HG02970 (cell line): ENCODE data around the gene AGBL5.

ENCODE experiments used
- ATAC-seq: cut with Tn5 transposase; IDR thresholded peaks from one replicate; pipeline ENCODE4 v1.9.1; 2021; ENCODE audit warnings: mild to moderate bottlenecking, moderate library complexity, moderate number of reproducible peaks; ENCODE audit not compliant: unreplicated experiment, low FRiP score

The AGBL5 gene

DNA sequence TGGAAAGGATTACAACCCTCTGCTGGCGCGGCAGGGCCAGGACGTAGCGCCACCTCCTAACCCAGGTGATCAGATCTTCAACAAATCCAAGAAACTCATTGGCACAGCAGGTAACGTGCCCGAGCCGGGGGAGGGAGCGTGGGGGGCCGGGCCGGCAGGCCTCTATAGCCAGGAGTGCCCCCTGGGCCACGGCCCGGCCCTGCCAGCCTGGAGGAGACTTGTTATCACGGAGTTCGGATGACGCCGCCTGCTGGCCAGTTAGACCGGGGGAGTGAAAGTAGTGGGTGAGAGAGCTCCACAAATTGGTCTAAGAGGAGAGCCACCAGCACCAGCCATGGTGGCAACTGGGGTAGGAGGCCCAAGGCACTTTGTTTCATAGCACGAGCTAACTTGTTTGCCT, 27.3 kb upstream of the AGBL5 start:
- no peak for ATAC-seq

DNA sequence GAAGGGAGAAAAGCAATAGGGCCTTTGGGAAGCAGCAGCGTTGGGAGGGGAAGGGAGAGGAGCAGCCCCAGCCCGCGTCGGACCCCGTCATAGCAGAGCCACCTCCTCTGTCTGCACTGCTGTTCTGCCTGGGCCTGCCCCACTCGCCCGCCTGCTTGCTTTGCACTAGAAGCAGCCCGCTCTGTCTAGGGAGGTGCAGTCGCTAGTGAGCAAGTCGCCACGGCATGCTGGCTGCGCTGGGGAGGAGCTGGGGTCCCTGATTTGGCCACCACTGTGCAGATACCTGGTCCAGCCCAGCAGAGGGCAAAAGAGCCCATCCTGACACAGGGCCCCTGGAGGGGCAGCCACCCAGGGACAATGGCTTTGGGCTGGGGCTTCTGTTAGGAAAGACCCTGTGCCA, 26.7 kb upstream of the AGBL5 start:
- ATAC-seq, result no peak

DNA sequence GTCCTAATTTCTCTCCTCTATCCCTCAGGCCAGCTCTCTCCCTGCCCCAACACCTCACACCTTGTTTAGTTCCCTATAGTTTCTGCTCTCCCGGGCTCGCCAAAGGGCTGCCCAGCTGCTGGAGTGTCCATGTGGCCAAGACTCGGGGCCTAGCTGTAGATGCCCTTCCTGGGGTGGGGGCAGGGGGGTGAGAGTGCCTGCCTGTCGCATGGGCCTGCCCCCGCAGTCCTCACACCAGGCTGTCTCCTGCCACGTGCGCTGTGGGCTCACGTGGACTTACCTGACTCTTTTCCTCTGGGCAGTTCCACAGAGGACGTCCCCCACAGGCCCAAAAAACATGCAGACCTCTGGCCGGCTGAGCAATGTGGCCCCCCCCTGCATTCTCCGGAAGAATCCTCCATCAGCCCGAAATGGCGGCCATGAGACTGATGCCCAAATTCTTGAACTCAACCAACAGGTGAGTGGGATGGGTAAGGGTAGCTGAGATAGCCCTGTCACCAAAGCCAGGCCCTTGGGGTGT, 26.1 kb upstream of the AGBL5 start:
- no peak for ATAC-seq

DNA sequence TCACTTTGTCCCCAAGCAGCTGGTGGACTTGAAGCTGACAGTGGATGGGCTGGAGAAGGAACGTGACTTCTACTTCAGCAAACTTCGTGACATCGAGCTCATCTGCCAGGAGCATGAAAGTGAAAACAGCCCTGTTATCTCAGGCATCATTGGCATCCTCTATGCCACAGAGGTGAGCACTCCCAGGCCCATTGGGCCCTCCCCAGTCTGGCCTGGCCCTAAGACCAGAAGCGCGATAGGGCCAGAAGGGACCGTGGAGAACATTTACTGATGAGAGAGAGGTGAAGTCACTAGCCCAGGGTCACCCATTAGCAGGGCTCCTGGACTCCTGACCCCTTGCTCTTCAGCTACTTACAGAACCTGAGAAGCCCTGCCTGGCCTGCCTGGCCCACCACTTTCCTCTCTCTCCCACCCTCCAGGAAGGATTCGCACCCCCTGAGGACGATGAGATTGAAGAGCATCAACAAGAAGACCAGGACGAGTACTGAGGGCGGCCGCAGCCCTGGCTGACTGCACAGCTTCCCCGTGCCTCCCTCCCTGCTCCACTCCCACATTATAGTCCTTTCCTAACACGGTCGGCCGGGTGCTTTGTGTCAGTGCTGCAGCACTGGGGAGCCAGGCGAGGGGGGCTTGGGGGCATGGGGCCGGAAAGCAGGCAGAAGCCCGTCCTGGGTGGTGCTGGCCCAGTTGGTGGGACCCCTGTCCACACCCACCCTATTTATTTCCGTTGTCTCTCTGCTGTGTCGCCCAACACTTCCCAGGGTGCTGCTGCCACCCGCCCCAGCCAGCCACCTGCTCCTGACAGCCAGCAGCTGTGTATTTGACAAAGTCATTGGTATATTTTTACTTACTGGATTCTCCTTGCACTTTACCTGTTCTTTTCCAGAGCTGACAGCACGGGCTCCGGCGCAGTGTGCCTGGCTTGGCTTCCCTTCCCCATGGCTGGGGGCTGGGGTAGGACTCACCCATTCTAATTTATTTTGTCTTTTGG, 25.3 kb upstream of the AGBL5 start:
- no peak for ATAC-seq

DNA sequence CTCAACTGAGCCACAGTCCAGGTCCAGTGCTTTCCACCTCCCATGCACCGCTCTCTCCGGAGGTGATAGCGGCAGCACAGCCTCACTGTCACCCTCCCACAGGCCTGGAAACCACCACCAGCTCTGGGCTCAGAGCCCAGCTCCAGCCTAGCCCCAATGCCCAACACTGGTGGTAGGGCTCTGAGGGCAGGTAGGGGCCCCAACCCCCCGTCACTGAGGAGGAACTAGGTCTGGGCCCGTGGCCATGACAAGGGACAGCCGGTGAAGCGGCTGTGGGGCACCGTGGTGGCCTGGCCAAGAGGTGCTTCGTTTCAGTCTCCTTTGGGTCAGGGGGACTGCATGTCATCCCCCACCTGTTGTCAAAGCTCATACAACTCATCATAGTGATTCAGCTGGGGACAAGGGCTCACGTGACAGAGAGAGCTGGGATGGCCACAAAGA, 24.2 kb upstream of the AGBL5 start:
- no peak for ATAC-seq

DNA sequence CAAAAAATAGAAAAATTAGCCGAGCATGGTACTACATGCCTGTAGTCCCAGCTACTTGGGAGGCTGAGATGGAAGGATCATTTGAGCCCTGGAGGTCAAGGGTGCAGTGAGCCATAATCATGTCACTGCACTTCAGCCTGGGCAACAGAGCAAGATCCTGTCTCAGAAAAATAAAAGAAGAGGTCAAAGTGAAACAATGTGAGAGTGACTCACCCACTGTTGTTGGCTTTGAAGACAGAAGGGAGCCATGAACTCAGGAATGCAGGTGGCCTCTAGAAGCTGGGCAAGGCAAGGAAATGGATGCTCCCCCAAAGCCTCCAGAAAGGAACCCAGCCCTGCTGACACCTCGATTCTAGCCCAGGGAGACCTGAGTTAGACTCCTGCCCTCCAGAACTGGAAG, 22.4 kb upstream of the AGBL5 start:
- ATAC-seq, result no peak

DNA sequence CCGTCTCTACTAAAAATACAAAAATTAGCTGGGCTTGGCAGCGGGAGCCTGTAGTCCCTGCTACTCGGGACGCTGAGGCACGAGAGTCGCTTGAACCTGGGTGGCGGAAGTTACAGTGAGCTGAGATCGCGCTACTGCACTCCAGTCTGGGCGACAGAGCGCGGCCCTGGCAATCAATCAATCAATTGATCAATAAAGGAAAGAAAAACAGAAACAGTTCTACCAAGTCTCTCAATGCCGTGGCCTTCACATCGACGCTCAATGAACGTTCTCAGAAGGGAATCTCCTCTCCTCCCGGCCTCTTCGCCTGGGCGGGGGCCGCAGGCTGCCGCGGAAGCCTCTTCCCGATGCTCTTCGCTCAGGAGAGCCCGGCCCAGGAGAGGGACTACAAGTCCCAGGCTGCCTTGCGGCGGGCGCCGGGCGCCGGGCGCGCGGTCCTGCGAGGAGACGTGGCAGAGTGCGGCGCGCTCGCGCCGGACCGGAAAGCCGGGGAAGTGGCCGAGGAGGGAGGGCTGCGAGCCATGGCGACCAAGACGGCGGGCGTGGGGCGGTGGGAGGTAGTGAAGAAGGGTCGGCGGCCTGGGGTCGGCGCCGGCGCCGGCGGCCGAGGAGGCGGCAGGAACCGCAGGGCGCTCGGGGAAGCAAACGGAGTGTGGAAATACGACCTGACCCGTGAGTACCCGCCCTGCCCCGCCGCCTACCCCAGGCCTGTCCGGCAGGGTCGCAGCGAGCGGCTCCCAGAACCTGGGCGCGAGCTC, 18.8 kb upstream of the AGBL5 start, which contains the start of gene TMEM214:
Gene TMEM214, plus strand, starts transcription at position 471 of the 758 bp plus-strand sequence. Its CDS starts 51 bp downstream, at position 522.
- peak; percentile 76 for ATAC-seq

DNA sequence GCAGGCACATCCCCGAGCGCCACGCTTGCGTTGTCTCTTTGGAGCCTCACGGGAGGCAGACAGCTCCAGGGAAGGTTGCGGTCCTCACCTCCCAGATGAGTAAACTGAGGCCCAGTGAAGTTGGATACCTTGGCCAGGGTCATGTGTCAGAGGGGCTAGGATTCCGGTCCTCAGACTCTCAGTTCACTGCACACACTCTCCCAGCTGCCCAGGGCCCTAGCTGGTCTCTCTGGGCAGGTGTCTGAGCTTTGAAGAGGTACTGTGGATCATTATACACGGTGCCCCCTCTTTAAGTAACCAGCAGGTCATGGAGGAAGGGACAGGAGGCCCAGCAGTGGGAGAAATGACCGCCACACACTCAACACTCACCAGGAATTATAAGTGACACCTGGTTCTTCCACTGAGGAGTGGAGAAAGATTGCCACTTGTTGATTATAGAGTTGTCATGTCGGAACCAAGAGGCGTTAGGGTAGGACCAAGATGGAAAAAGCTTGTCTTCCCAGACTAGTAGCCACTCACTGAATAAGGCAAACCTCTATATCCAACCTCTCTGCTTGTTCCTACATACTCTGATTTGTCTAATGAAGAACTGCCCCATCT, 18.1 kb upstream of the AGBL5 start:
- ATAC-seq, result no peak

DNA sequence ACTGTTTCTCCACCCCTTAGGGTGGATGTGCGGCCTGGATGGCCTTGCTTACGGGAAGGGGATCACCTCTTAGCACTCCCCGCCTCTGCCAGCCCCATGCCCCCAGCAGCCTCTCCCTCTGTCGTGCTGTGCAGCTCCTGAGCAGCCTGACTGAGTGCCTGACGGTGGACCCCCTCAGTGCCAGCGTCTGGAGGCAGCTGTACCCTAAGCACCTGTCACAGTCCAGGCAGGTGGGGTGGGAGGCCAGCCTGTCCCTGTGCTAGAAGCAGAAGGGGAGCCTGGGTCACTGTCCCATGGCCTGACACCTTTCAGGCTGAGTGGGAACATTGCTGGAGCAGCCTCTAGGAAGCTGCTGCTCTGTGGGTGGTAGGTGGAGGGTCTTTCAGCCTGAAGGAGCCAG, 13.5 kb upstream of the AGBL5 start:
- ATAC-seq, result no peak

DNA sequence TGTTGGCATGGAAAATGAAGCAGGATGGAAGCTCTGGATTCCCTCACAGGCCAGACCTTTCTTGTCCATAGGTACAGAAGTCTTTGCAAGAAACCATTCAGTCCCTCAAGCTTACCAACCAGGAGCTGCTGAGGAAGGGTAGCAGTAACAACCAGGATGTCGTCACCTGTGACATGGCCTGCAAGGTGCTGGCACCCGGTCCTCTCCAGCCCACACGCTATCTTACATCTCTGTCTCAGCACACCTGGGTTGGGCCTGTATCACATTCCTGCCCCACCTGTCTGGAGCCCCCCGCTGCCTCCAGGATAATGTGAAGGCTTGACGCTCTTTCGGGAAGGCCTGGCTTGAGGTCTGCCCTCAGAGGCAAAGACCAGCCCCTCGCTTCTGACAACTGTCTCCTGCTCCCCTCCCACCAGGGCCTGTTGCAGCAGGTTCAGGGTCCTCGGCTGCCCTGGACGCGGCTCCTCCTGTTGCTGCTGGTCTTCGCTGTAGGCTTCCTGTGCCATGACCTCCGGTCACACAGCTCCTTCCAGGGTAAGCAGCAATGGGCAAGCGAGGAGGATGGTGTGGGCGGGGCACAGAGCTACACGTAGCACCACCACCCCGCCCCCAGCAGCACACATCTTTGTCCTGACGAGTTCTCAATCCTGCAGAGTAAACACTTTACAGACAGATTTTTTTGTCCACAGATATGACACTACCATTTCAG, 12.7 kb upstream of the AGBL5 start:
- no peak for ATAC-seq

DNA sequence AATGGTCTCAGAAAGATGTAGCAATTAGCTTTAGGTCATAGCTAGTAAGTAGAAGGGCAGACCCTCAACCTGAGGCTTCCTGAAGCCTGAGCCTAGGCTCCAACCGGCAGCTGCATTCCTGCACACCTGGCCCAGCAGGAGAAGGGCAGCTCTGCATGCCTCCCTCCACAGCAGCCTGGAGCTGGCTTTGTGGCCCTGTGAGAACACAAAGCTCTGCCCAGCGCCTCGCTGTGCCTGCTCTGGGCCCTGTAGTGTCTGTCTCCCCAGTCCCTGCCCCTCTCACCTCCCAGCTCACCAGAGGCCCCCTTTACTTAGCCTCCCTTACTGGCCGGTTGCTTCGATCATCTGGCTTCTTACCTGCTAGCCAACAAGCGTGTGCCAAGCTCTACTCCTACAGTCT, 12.0 kb upstream of the AGBL5 start:
- ATAC-seq, result no peak

DNA sequence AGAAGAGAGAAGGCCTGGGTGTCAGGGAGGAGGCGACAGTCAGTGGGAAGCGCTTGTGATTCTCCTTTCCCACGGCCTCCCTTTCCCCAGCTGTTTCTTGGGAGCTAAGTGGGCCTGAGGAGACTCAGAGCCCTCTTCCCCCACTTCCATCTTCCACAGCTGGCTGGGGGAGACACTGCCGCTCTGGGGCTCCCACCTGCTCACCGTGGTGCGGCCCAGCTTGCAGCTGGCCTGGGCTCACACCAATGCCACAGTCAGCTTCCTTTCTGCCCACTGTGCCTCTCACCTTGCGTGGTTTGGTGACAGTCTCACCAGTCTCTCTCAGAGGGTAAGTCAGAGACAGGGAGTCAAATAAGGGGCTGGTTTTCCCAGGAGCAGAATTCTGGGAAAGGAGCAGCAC, 11.6 kb upstream of the AGBL5 start:
- no peak for ATAC-seq

DNA sequence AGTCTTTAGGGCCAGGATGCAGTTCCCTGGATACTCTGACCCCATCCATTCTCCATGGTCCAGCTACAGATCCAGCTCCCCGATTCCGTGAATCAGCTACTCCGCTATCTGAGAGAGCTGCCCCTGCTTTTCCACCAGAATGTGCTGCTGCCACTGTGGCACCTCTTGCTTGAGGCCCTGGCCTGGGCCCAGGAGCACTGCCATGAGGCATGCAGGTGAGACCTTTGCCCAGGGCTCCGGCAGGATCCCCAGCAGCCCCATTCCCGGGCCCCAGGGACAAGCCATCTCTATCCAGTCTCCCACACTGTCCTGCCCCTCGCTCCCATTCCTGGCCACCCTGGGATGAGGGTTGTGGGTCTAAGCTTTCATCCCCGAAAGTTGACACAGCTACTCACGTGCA, 11.2 kb upstream of the AGBL5 start:
- no peak for ATAC-seq

DNA sequence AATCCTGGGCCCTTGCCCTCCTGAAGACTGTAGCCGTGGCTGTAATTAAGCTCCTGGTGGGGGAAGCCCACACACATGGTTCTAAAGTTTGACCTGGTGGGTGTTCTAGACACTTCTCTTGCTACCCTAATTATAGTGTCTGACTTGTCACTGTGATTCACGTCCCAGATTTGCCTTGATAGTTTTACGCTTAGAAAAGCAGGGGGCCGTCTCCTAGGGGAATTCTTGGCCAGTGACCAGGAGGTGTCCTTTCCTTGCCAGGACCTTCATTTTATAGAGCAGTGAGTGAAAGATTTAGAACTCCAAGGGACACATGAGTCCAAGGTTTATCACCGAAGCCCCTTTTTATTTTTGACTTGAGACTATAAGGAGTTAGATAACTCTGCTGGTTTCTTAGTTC, 9.7 kb upstream of the AGBL5 start:
- ATAC-seq, result no peak

DNA sequence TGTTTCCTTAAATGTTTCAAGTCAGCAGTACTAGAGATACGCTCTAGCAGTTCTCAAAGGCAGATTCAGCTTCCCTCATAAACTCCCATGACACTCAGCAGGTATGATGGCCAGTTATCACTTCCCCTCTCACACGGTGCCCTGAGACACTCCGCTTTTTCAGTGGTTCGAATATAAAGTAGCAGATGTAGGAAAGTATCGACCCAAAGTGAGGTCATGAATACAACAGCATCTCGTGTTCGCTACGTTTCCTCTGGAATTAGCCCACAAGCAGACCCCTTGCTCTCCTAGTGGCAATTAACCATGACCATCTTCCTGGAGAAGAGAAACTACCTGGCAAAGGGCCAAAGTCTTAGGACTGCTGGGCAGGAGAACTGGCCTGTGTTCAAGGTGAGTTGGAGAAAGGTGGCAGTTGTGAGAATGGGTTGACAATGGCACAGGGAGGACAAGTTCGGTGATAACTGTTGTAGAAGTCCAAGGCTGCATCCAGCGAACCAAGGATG, 9.3 kb upstream of the AGBL5 start:
- ATAC-seq, result no peak

DNA sequence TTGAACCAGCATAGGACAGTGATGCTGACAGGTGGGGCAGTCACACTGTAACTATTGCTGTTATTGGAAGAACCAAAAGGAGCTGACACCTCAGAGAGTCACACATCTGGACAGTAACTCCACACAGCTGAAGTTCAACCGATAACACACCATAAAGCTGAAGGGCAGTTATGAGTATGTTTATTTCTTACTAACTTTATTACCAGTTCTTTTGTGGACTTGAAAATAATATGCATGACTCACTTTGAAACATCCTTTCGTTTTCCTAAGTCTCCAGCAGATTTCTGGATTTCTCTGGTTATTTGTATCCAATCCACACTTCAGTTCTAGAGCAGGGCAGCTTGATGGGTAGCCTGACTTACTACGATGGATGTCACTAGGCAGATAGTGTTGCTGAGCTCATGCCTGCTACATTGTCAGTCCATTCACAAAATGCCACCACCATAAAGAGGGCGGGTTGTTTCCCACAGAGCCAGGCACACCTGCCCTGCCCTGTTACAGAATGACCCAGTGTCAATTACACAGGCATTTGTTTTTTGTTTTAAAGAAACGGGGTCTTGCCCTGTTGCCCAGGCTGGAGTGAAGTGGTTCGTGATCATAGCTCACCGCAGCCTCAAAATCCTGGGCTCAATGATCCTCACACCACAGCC, 8.4 kb upstream of the AGBL5 start:
- no peak for ATAC-seq

DNA sequence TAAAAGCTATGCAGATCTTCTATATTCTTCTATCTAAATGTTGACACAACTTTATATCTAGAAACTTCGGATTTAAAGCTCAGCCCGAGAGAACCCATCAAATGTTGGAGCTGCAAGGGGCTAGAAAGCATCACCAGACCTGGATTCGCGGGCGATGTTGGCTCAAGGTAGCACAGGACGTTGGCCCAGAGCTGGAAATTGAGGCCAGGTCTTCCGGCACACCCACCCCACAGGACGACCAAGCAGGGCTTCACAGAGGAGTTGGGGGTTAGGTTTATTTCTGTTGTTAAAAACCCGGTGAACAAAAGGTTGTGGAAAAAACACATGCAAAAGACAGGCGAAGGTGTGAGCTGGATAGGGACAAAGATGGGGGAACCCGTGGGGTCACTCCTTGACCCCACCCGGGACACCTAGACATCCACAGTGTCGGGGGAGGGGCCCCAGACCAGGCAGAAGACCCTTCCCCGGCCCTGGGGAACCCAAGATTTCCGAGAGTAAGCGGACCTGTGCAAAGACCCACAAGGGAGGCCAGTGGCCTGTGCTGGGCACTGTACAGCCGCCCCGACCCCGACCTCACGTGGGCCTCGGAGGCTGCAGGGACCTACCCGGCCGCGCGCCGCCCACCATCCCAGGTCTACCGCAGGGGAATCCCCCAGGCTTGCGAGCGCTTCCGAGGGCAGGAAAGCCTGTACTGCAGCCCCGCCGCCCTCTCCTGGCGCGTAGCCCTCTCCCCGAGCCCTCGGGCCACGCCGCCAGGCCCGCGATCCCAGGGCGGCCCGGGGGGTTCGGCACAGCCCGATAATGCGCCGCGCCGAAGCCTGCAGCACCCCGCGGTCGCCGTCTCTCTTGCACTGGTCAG, 1.8 kb upstream of the AGBL5 start:
- ATAC-seq, result peak; percentile 19

DNA sequence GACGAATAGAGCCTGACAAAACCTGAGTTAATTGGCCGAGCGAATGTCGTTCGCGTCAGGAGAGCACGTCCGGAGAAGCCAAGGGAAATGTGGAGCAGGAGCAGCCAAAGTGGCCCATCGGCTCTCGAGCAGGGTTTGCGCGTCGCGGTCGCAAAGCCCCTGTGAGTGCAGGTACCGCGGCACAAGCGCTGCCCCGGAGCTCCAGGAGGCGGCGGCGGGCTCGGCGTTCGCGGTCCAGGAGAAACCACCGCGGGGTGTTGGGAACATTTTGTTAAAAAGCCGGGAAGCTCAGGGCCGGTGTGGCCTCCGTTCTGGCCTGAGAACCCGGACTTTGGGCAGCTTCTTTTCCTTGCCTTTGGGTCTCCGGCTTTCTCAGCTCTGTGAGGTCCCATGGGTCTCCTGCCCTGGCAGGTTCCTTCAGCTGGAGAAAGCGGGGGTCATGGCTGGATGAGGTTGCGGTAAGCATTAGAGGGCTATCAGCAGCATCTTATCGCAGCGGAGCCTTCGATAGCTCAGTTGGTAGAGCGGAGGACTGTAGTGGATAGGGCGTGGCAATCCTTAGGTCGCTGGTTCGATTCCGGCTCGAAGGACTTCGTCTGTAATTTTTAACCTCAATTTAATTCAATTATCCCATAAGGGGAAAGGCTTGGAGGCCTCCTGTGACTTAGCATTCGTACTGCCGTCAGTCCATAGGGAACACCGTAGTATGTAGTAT, 1.0 kb upstream of the AGBL5 start:
- ATAC-seq, result peak; percentile 51
